Fibroblast of the aortic adventitia (primary cell): ENCODE measurements around the gene PLD2. TPM values are rescaled to one million over a fixed set of nuclear protein-coding genes. Genes with fewer than 3 reads are reported as not detected.
"Not testable (repeated sequence)": the region's sequence is repeated elsewhere in the genome, so short reads cannot be mapped to it uniquely, and the experiment has no call there.

Experiments
- DNase-seq: peaks from one replicate; pipeline ENCODE4 v3.0.0-alpha.2; 2010; ENCODE audit warnings: low read depth
- H3K4me3 ChIP-seq: 2 replicates; pipeline ENCODE4 v1.5.1; 2011; ENCODE audit warnings: low read depth, mild to moderate bottlenecking, control low read depth, low read length, moderate library complexity
- CTCF ChIP-seq: IDR thresholded peaks from 2 replicates; pipeline ENCODE4 v1.5.1; 2011; ENCODE audit warnings: mild to moderate bottlenecking, low read length, control low read depth, inconsistent platforms; ENCODE audit not compliant: insufficient read depth
- total RNA-seq: library from RNA; depleted of rRNA; stranded (reverse); fragments of >200 nt; gene quantifications from 2 replicates; pipeline ENCODE4 v1.2.3, GENCODE V29; 2012; ENCODE audit warnings: low replicate concordance

The PLD2 gene
- total RNA-seq, 1 donor: 18.4 TPM

DNA sequence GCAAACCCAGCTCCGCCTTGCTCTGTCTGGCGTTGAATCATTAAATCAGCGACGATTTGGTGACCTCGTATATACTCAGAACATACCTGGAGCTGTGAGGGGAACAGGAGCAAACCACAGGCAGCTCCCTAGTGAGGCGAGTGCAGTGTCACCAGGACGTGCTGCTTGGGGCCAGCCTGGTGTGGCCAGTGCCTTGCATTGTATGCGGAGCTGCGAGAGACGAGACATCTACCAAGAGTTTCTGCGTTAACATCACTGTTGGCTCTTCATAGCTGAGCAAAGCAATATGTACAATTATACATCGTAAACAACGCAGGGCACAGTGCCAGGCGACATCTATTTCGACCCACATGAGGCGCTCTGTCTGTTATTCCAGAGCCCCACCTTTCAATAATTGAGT is 54.1 kb downstream of the PLD2 start:
- no peak for DNase-seq
- H3K4me3 ChIP-seq: no peak overlapping the region
- no peak for TF ChIP-seq CTCF

DNA sequence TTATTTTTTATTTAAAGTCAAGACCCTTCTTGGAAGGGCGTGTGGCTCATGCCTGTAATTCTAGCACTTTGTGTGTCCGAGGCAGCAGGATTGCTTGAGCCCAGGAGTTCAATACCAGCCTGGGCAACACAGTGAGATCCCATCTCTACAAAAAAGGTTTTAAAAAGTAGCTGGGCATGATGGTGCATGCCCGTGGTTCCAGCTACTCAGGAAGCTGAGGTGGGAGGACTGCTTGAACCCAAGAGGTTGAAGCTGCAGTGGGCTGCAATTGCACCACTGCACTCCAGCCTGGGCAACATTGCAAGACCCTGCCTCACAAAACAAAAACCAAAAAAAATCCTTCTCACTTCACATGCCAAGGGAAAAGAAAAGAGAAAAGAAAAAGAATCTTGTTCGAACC is 55.8 kb downstream of the PLD2 start:
- no peak for TF ChIP-seq CTCF
- H3K4me3 ChIP-seq: no peak overlapping the region
- no peak for DNase-seq

DNA sequence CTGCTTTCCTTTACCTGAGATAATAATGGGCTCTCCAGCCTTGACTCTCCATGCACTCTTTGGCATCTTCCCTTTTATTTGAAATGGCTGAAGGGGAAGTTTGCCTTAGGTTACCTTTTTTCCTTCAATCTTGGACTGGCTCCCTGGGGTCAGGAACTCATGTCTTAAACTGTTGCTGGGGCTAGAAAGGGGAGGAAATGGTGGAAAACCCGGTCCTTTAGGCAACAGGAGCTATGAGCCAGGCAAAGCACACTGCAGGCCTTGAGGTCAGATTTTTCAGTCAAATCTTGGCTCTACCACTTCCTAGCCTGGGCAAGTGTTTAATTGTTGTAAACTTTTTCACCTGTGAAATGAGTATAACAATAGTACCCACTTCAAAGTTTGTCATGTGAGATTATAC is 56.4 kb downstream of the PLD2 start:
- DNase-seq: no peak
- no peak for TF ChIP-seq CTCF
- no peak overlapping the region for H3K4me3 ChIP-seq

- H3K4me3 ChIP-seq, DNase-seq: not testable (repeated sequence)
These were observed 60.6 kb downstream of the PLD2 start for GRCh38 chr17:4867535-4867934.

DNA sequence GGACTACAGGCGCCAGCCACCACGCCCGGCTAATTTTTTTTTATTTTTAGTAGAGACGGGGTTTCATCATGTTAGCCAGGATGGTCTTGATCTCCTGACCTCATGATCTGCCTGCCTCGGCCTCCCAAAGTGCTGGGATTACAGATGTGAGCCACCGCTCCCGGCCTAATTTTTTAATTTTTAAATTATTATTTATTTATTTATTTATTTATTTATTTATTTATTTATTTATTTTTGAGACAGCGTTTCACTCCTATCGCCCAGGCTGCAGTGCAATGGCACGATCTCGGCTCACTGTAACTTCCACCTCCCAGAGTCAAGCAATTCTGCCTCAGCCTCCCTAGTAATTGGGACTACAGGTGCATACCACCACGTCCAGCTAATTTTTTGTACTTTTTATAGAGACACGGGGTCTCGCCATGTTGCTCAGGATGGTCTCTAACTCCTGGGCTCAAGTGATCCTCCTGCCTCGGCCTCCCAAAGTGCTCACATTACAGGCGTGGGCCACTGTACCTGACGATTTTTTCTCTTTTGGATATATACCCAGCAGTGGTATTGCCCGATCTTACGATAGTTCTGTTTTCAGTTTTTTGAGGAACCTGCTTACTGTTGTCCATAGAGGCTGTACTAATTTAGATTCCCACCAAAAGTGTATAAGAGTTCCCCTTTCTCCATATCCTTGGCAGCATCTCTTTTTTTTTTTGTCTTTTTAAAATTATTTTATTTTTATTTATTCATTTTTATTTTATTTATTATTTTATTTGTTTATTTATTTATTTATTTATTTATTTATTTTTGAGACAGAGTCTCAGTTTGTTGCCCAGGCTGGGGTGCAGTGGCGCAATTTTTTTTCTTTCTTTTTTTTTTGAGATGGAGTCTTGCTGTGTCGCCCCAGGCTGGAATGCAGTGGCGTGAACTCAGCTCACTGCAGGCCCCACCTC is 62.4 kb downstream of the PLD2 start:
- not testable (repeated sequence) for H3K4me3 ChIP-seq, DNase-seq

- no peak overlapping the region for H3K4me3 ChIP-seq
- no peak for TF ChIP-seq CTCF
These were observed 63.9 kb downstream of the PLD2 start for GRCh38 chr17:4870855-4871254.

GRCh38 chr17:4872786-4873185 is 65.8 kb downstream of the PLD2 start:
- H3K4me3 ChIP-seq: no peak overlapping the region
- DNase-seq: peak; percentile 9
- TF ChIP-seq CTCF: no peak

More at GRCh38 chr17:4870855-4871254, 63.9 kb downstream of the PLD2 start:
- no peak for DNase-seq

Other genes with a start within 250 kb of the PLD2 start
- gene GGT6, start 246.6 kb upstream of the PLD2 start, total RNA-seq: not detected in 2 replicates
- gene SMTNL2, start 222.6 kb upstream of the PLD2 start, total RNA-seq: 0.16 TPM in 1 of 2 replicates, not detected in the other
- gene ALOX15, start 165.5 kb upstream of the PLD2 start, total RNA-seq: 0.98 TPM in 1 of 2 replicates, not detected in the other
- 31.7 and 35.1 TPM in 2 replicates for gene PELP1, start 103.0 kb upstream of the PLD2 start, total RNA-seq
- 8.9 and 13.3 TPM in 2 replicates for gene ARRB2, start 96.5 kb upstream of the PLD2 start, total RNA-seq
- 12.4 and 14.1 TPM in 2 replicates for gene MED11, start 75.7 kb upstream of the PLD2 start, total RNA-seq
- 0.18 TPM in 1 of 2 replicates, not detected in the other for gene ZMYND15, start 67.3 kb upstream of the PLD2 start, total RNA-seq
- gene CXCL16, start 67.2 kb upstream of the PLD2 start, total RNA-seq: 2.6 TPM in 2 replicates
- not detected in 2 replicates for gene TM4SF5, start 35.3 kb upstream of the PLD2 start, total RNA-seq
- 0.27 and 4.9 TPM in 2 replicates for gene VMO1, start 20.8 kb upstream of the PLD2 start, total RNA-seq
- gene GLTPD2, start 18.2 kb upstream of the PLD2 start, total RNA-seq: not detected in 2 replicates
- 97.2 and 134 TPM in 2 replicates for gene PSMB6, start 11.0 kb upstream of the PLD2 start, total RNA-seq
- gene MINK1, start 26.2 kb downstream of the PLD2 start, total RNA-seq: 38.4 and 48.5 TPM in 2 replicates
- gene C17orf107, start 92.4 kb downstream of the PLD2 start, total RNA-seq: 3.8 and 4.5 TPM in 2 replicates
- 0.33 and 4.9 TPM in 2 replicates for gene CHRNE, start 95.9 kb downstream of the PLD2 start, total RNA-seq
- not detected in 2 replicates for gene GP1BA, start 125.1 kb downstream of the PLD2 start, total RNA-seq
- gene SLC25A11, start 132.9 kb downstream of the PLD2 start, total RNA-seq: 28.3 and 49.9 TPM in 2 replicates
- 17.2 and 26.4 TPM in 2 replicates for gene RNF167, start 133.1 kb downstream of the PLD2 start, total RNA-seq
- 507 and 514 TPM in 2 replicates for gene PFN1, start 141.4 kb downstream of the PLD2 start, total RNA-seq
- gene ENO3, start 144.0 kb downstream of the PLD2 start, total RNA-seq: 2.8 and 4.7 TPM in 2 replicates
- 29.2 and 59.5 TPM in 2 replicates for gene SPAG7, start 160.7 kb downstream of the PLD2 start, total RNA-seq
- 12.1 and 21.1 TPM in 2 replicates for gene CAMTA2, start 180.5 kb downstream of the PLD2 start, total RNA-seq
- gene INCA1, start 190.4 kb downstream of the PLD2 start, total RNA-seq: 0.36 TPM in 1 of 2 replicates, not detected in the other
- gene KIF1C, start 190.8 kb downstream of the PLD2 start, total RNA-seq: 59.5 and 142 TPM in 2 replicates
- 0.09 and 0.25 TPM in 2 replicates for gene SLC52A1, start 228.3 kb downstream of the PLD2 start, total RNA-seq